ENCODE data around the gene KIR3DL3.
"Not testable (repeated sequence)": the region's sequence is repeated elsewhere in the genome, so short reads cannot be mapped to it uniquely, and the experiment has no call there.

The KIR3DL3 gene

GRCh38 chr19:54709212-54709948 is 14.9 kb upstream of the KIR3DL3 start:
- H3K27ac ChIP-seq = no peak overlapping the region
- no peak for TF ChIP-seq ZFX (IDR thresholded peaks at IDR 0.05)
- no peak for TF ChIP-seq CTCF (conservative IDR thresholded peaks at IDR 0.05)

- H3K27ac ChIP-seq = not testable (repeated sequence)
Observed at GRCh38 chr19:54709956-54710355, 14.3 kb upstream of the KIR3DL3 start.

GRCh38 chr19:54724644-54725043 is 402 bp downstream of the KIR3DL3 start:
- TF ChIP-seq ZFX (IDR thresholded peaks at IDR 0.05) = no peak
- no peak for TF ChIP-seq CTCF (conservative IDR thresholded peaks at IDR 0.05)
- H3K27ac ChIP-seq = no peak overlapping the region

- no peak for TF ChIP-seq ZFX (IDR thresholded peaks at IDR 0.05)
- TF ChIP-seq CTCF (conservative IDR thresholded peaks at IDR 0.05) = no peak
- no peak overlapping the region for H3K27ac ChIP-seq
Observed at GRCh38 chr19:54725321-54725720, 1.1 kb downstream of the KIR3DL3 start.

GRCh38 chr19:54727562-54727961 is 3.3 kb downstream of the KIR3DL3 start:
- no peak overlapping the region for H3K27ac ChIP-seq
- no peak for TF ChIP-seq ZFX (IDR thresholded peaks at IDR 0.05)
- no peak for TF ChIP-seq CTCF (conservative IDR thresholded peaks at IDR 0.05)

- no peak overlapping the region for H3K27ac ChIP-seq
- TF ChIP-seq ZFX (IDR thresholded peaks at IDR 0.05) (no peak), CTCF (conservative IDR thresholded peaks at IDR 0.05) (no peak)
Observed at GRCh38 chr19:54728167-54728566, 3.9 kb downstream of the KIR3DL3 start.

- no peak overlapping the region for H3K27ac ChIP-seq
- no peak for TF ChIP-seq CTCF (conservative IDR thresholded peaks at IDR 0.05)
- TF ChIP-seq ZFX (IDR thresholded peaks at IDR 0.05) = no peak
Observed at GRCh38 chr19:54729416-54730188, 5.4 kb downstream of the KIR3DL3 start.

All from C4-2B (cell line).